ENCODE data around the gene ULK2. TPM values are rescaled to one million over a fixed set of nuclear protein-coding genes. Genes with fewer than 3 reads are reported as not detected.
"Not testable (repeated sequence)": the region's sequence is repeated elsewhere in the genome, so short reads cannot be mapped to it uniquely, and the experiment has no call there.

ULK2 gene
- total RNA-seq, 3 donors from 2014 or later (not counting 1 experiment from before 2014, with no cell fraction given): 13.7 to 20.6 (median 19.2) TPM

- Mint-ChIP-seq H3K27me3 (ENCODE audit: low read depth in 2 of 2) (no peaks in the 10 kb centered on the region), H3K36me3 (peaks cover 10% of the 10 kb centered on the region), H3K4me3 (no peak overlapping the region), H3K4me1 (peaks cover 0 to 9% of the 10 kb centered on the region in 2 donors), H3K9me3 (no peaks in the 10 kb centered on the region), H3K27ac (no peak overlapping the region)
- WGBS (ENCODE audit: insufficient coverage): 96% methylated on average over 2 of the region's 2 CpGs
- H3K27me3 ChIP-seq (ENCODE audit: control insufficient read depth, insufficient read depth, low read length): no peaks in the 10 kb centered on the region
- H3K4me1 ChIP-seq (ENCODE audit: control insufficient read depth, insufficient read depth, low read length): no peaks in the 10 kb centered on the region
- no peak overlapping the region for H3K27ac ChIP-seq (ENCODE audit: low read length)
- H3K4me3 ChIP-seq (ENCODE audit: low read length): no peak overlapping the region
- DNase-seq (no peak), ATAC-seq (no peak)
- intact Hi-C loops (cut with micrococcal nuclease): no loop called here
- TF ChIP-seq CTCF (IDR thresholded peaks at IDR 0.05): no peak
- H3K36me3 ChIP-seq (ENCODE audit: control insufficient read depth, insufficient read depth, low read length): peaks cover 27% of the 10 kb centered on the region
- H3K9me3 ChIP-seq (ENCODE audit: control insufficient read depth, insufficient read depth, low read length): no peaks in the 10 kb centered on the region
Observed at GRCh38 chr17:19900809-19901208, 33.1 kb upstream of the ULK2 start.

DNA sequence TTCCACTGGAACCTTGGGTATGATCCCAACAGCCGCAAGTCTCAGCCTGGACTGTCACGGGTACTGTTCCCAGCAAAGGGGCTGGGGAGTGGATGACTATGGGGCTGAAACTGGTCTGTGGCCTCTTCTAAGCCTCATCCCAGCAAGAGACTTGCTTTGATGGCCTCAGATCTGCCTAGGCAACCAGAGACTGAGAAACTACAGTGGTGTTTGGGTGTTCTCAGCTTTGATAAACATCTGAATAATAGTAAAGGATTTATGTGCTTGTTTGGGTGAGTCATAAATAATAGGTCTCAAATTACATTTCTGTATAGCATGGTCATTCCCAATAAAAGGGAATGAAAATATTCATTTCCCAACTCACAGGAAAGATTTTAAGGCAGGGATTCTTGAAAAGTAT, 30.2 kb upstream of the ULK2 start:
- Histone ChIP-seq H3K9me3 (ENCODE audit: control insufficient read depth, insufficient read depth, low read length) (no peaks in the 10 kb centered on the region), H3K27me3 (ENCODE audit: control insufficient read depth, insufficient read depth, low read length) (no peaks in the 10 kb centered on the region), H3K27ac (ENCODE audit: low read length) (no peak overlapping the region), H3K4me1 (ENCODE audit: control insufficient read depth, insufficient read depth, low read length) (no peaks in the 10 kb centered on the region), H3K4me3 (ENCODE audit: low read length) (no peak overlapping the region), H3K36me3 (ENCODE audit: control insufficient read depth, insufficient read depth, low read length) (peaks cover 7% of the 10 kb centered on the region)
- 93% methylated on average over 2 of the region's 2 CpGs for WGBS (ENCODE audit: insufficient coverage)
- intact Hi-C loops (cut with micrococcal nuclease): no loop called here
- no peak for TF ChIP-seq CTCF (IDR thresholded peaks at IDR 0.05)
- no peak for ATAC-seq
- H3K9me3 Mint-ChIP-seq: no peaks in the 10 kb centered on the region
- peak overlapping the region in 1 of 2 donors; percentile 19 for H3K27ac Mint-ChIP-seq
- DNase-seq: no peak
- H3K27me3 Mint-ChIP-seq (ENCODE audit: low read depth in 2 of 2): no peaks in the 10 kb centered on the region
- H3K4me3 Mint-ChIP-seq: no peak overlapping the region
- no peaks in the 10 kb centered on the region for H3K36me3 Mint-ChIP-seq
- H3K4me1 Mint-ChIP-seq: peaks cover 0 to 9% of the 10 kb centered on the region in 2 donors

GRCh38 chr17:19897090-19897837, 29.5 kb upstream of the ULK2 start:
- H3K36me3 Mint-ChIP-seq: no peaks in the 10 kb centered on the region
- TF ChIP-seq CTCF (IDR thresholded peaks at IDR 0.05): no peak
- no peak for ATAC-seq
- Histone ChIP-seq H3K9me3 (ENCODE audit: control insufficient read depth, insufficient read depth, low read length) (no peaks in the 10 kb centered on the region), H3K27me3 (ENCODE audit: control insufficient read depth, insufficient read depth, low read length) (no peaks in the 10 kb centered on the region), H3K36me3 (ENCODE audit: control insufficient read depth, insufficient read depth, low read length) (peaks cover 7% of the 10 kb centered on the region), H3K27ac (ENCODE audit: low read length) (no peak overlapping the region), H3K4me1 (ENCODE audit: control insufficient read depth, insufficient read depth, low read length) (no peaks in the 10 kb centered on the region), H3K4me3 (ENCODE audit: low read length) (no peak overlapping the region)
- H3K4me1 Mint-ChIP-seq: peaks cover 0 to 9% of the 10 kb centered on the region in 2 donors
- H3K4me3 Mint-ChIP-seq: no peak overlapping the region
- DNase-seq: no peak
- no peaks in the 10 kb centered on the region for H3K27me3 Mint-ChIP-seq (ENCODE audit: low read depth in 2 of 2)
- WGBS (ENCODE audit: insufficient coverage): 97% methylated on average over 8 of the region's 8 CpGs
- no peaks in the 10 kb centered on the region for H3K9me3 Mint-ChIP-seq
- peak overlapping the region in 1 of 2 donors; percentile 19 for H3K27ac Mint-ChIP-seq
- intact Hi-C loops (cut with micrococcal nuclease): no loop called here

- Mint-ChIP-seq H3K27ac (peak overlapping the region in 1 of 2 donors; percentile 19), H3K4me1 (peaks cover 0 to 9% of the 10 kb centered on the region in 2 donors), H3K36me3 (no peaks in the 10 kb centered on the region), H3K27me3 (ENCODE audit: low read depth in 2 of 2) (no peaks in the 10 kb centered on the region), H3K9me3 (no peaks in the 10 kb centered on the region), H3K4me3 (no peak overlapping the region)
- ATAC-seq (no peak), DNase-seq (no peak)
- WGBS (ENCODE audit: insufficient coverage): 85% methylated on average over 1 of the region's 2 CpGs
- Histone ChIP-seq H3K27ac (ENCODE audit: low read length) (no peak overlapping the region), H3K36me3 (ENCODE audit: control insufficient read depth, insufficient read depth, low read length) (peaks cover 7% of the 10 kb centered on the region), H3K4me3 (ENCODE audit: low read length) (no peak overlapping the region), H3K4me1 (ENCODE audit: control insufficient read depth, insufficient read depth, low read length) (no peaks in the 10 kb centered on the region), H3K9me3 (ENCODE audit: control insufficient read depth, insufficient read depth, low read length) (no peaks in the 10 kb centered on the region), H3K27me3 (ENCODE audit: control insufficient read depth, insufficient read depth, low read length) (no peaks in the 10 kb centered on the region)
- TF ChIP-seq CTCF (IDR thresholded peaks at IDR 0.05): no peak
- intact Hi-C loops (cut with micrococcal nuclease): no loop called here
Observed at GRCh38 chr17:19896679-19897078, 28.9 kb upstream of the ULK2 start.

- H3K4me3 Mint-ChIP-seq; H3K27me3 Mint-ChIP-seq (ENCODE audit: low read depth in 2 of 2); H3K4me1 Mint-ChIP-seq; H3K9me3 ChIP-seq (ENCODE audit: control insufficient read depth, insufficient read depth, low read length); ATAC-seq; H3K4me1 ChIP-seq (ENCODE audit: control insufficient read depth, insufficient read depth, low read length); H3K36me3 ChIP-seq (ENCODE audit: control insufficient read depth, insufficient read depth, low read length); H3K9me3 Mint-ChIP-seq; H3K27me3 ChIP-seq (ENCODE audit: control insufficient read depth, insufficient read depth, low read length); H3K27ac ChIP-seq (ENCODE audit: low read length); H3K27ac Mint-ChIP-seq; intact Hi-C loops (cut with micrococcal nuclease); H3K4me3 ChIP-seq (ENCODE audit: low read length); H3K36me3 Mint-ChIP-seq; DNase-seq: not testable (repeated sequence)
- 95% methylated on average over 5 of the region's 5 CpGs for WGBS (ENCODE audit: insufficient coverage)
Observed at GRCh38 chr17:19890554-19890953, 22.8 kb upstream of the ULK2 start.

Measured in natural killer cell (primary cell).